Heart left ventricle (tissue), 13 donors: ENCODE data around the gene RPL36A.

ENCODE experiments used
- CTCF ChIP-seq, 12 donors: fragments of 200-600 bp; sonication (generic) in 4 of 12; IDR thresholded peaks; one replicate each; pipeline versions ENCODE4 v1.5.0 to v1.8.0; 2018 to 2022; ENCODE audit warnings: antibody characterized with exemption in 12 of 12, mild to moderate bottlenecking in 5 of 12
- POLR2A ChIP-seq, 2 donors: fragments of 450-650 bp; IDR thresholded peaks; one replicate each; pipeline ENCODE4 v1.6.1; 2017; ENCODE audit warnings: antibody characterized with exemption in 2 of 2, mild to moderate bottlenecking in 2 of 2, moderate library complexity in 2 of 2
- donor health status: ischemic (EF 13 %, LVEDD 7.1; RV severe dilation, severe dysfunction).
- donor health status: DM: no; HTN: yes; CAD: no.
- donor health status: DM: no; HTN: no; CAD: no.
- donor health status: ischemic (EF 25% LVEDD 6.9; RV normal size, moderate dysfunction).
- donor health status: ischemic (EF 25% LVEDD 5.7; RV mildly dilated, moderate dysfunction).
- donor health status: ischemic (EF 35%, LVEDD 5.7; RV mildly dilated, moderate dysfunction).
- donor health status: nonischemic (EF 11% LVEDD 7.7; RV severe dilation, severe dysfunction).
- donor health status: DM: yes; HTN: yes; CAD: no.
- donor health status: PGD.
- donor health status: ischemic (EF 29% LVEDD 5.4; RV normal size, mild dysfunction).
- donor health status: nonischemic (EF 23%, LVEDD 6.1; RV moderate dilation, normal function).

DNA sequence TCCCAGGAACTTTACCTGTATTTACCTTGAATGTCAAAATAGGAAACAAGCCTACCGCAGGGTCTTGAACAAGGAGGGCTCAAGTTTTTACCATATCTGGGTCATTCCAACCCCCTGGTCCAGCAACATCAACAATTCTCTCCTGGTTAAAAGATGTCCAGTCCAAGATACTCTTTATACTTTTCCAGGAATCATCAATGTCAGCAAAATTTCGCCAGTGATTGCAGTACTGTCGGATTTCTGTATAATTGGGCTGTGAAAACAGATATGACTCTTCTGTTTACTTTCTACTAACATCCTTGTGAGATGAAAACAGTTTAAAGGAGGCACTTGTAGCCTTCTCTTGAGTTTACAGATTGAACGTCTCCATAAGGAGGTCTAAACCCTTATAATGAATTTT is 7.9 kb downstream of the RPL36A start:
- TF ChIP-seq CTCF (IDR thresholded peaks at IDR 0.05) (no peak), POLR2A (IDR thresholded peaks at IDR 0.05) (no peak)
